Retinal pigment epithelial cell (primary cell): Measurements from ENCODE around the gene AAR2.

Experiments used
- DNase-seq: peaks from one replicate; pipeline ENCODE4 v3.0.0-alpha.2; 2010; ENCODE audit warnings: low read depth
- H3K4me3 ChIP-seq: 2 replicates; pipeline ENCODE4 v1.5.1; 2011; ENCODE audit warnings: mild to moderate bottlenecking, low read length, control low read depth, moderate library complexity
- TF ChIP-seq, protein P1 (sequence below): conservative IDR thresholded peaks from 2 replicates; pipeline ENCODE4 v1.5.1; 2011; ENCODE audit warnings: low read depth, low read length, control low read depth, inconsistent platforms

The AAR2 gene

DNA sequence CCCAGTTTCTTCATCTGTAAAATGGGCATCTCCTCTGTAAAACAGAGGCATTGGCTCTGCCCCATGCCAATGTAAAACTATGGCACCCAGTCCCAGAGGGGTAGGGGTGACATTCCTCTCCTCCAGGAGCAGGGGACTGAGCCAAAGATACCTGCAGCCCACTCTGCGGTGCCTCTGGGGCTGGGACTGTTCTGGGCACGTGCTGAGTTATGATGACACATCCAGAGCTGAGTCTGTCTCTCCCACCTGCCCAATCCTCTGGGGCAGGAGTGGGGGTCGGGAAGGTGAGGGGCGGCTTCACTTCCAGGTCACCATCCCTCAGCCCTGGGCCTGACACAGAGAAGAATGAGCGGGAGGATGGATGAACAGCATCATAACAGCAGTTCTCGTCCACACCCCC is 29.9 kb downstream of the AAR2 start:
- no peak overlapping the region for H3K4me3 ChIP-seq
- no peak for DNase-seq
- TF ChIP-seq, protein P1, sequence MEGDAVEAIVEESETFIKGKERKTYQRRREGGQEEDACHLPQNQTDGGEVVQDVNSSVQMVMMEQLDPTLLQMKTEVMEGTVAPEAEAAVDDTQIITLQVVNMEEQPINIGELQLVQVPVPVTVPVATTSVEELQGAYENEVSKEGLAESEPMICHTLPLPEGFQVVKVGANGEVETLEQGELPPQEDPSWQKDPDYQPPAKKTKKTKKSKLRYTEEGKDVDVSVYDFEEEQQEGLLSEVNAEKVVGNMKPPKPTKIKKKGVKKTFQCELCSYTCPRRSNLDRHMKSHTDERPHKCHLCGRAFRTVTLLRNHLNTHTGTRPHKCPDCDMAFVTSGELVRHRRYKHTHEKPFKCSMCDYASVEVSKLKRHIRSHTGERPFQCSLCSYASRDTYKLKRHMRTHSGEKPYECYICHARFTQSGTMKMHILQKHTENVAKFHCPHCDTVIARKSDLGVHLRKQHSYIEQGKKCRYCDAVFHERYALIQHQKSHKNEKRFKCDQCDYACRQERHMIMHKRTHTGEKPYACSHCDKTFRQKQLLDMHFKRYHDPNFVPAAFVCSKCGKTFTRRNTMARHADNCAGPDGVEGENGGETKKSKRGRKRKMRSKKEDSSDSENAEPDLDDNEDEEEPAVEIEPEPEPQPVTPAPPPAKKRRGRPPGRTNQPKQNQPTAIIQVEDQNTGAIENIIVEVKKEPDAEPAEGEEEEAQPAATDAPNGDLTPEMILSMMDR, result no peak

- TF ChIP-seq, protein P1, result no peak
- DNase-seq, result no peak
- no peak overlapping the region for H3K4me3 ChIP-seq
Measured at GRCh38 chr20:36267605-36268381, 31.5 kb downstream of the AAR2 start.

DNA sequence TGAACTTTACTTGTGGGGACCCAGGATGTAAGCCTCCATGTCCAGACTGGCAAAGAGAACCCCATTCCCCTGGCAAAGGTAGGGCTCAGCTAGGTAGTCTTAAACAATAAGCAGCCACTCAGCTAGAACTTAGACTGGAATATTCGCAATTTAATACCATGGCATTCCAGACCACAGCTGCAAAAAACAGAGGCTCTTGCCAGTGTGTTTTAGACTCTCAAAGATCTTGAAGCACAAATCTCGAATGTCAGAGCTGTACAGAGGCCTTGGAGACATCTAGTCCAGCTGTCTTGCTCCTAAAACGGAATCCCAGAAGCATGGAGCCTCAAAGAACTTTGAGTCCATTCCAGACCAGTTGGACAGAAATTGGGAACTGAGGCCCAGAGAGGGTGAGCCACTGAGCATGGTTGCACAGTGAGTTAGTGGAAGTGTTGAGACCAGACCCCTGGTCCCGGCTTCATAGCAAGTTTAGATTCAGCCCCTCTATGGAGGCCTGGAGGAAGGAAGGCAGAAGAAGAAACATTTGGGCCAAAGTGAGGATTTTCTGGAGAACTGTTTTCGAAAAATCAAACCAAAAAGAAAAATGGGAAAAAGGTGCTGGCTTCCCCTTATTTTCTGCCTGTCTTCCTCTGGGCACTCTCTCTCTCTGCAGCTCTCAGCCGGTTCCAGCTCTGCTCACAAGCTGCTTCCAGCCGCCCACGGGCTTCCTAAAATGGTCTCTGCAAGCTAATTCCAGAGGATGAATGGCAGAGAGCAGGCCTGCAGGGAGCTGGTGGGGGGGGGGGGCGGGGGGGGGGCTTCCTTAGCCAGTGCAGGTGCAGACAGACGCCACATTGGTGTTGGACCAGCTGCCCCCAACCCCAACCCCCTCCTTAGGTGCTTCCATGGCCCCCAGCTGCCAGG is 32.4 kb downstream of the AAR2 start:
- no peak for DNase-seq
- H3K4me3 ChIP-seq, result no peak overlapping the region
- TF ChIP-seq, protein P1, result no peak

- no peak overlapping the region for H3K4me3 ChIP-seq
- no peak for DNase-seq
- TF ChIP-seq, protein P1, result no peak
Measured at GRCh38 chr20:36269507-36269906, 33.2 kb downstream of the AAR2 start.

GRCh38 chr20:36270744-36271638 is 34.7 kb downstream of the AAR2 start:
- TF ChIP-seq, protein P1, result no peak
- no peak for DNase-seq
- H3K4me3 ChIP-seq, result no peak overlapping the region

DNA sequence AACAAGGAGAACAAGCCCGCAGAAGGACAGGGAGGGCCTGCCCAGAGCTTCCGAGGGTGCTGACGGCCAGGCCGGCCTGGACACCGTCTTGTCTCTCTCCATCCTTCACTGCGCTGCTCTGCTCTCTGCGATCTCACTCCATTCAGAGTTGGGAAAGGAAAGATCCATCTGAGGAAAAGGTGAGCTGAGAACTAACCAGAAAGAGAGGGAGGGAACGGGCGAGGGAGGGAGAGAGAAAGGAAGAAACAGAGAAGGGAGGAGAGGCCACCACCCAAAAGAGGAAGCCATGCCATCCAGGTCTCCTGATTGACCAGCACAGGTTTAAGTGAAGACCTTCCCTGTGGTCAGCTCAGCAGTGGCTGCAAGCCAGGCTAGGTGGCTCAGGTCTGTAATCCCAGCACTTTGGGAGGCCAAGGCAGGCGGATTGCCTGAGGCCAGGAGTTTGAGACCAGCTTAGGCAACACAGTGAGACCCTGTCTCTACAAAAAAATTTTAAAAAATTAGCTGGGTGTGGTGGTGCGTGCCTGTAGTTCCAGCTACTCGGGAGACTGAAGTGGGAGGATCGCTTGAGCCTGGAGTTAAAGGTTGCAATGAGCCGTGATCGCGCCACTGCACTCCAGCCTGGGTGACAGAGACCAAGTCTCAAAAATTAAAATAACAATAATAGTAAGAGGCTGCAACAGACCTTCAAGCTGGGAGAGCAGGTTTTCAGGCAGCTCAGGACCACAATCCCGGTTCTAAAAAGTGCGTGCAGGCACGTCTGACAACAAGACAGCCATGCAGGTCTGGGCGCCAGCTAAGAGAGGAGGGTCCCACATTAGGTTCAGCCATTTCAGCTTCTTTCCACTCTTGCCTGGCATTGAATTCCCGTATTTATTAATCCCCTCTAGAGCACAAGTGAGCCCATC is 35.6 kb downstream of the AAR2 start:
- H3K4me3 ChIP-seq, result no peak overlapping the region
- TF ChIP-seq, protein P1, result no peak
- no peak for DNase-seq
